Breast epithelium (tissue), 3 donors: ENCODE results near the gene CORO7.

ENCODE experiments used
- CTCF ChIP-seq, 3 donors: fragments of 450-650 bp; IDR thresholded peaks; one replicate each; pipeline ENCODE4 v1.5.1; 2016 to 2017; ENCODE audit warnings: antibody characterized with exemption in 3 of 3, mild to moderate bottlenecking in 3 of 3, moderate library complexity in 3 of 3
- POLR2A ChIP-seq: fragments of 450-650 bp; IDR thresholded peaks from one replicate; pipeline ENCODE4 v1.6.1; 2016; ENCODE audit warnings: antibody characterized with exemption, mild to moderate bottlenecking, moderate library complexity
- POLR2AphosphoS5 ChIP-seq, 3 donors: sonication (generic); formaldehyde crosslinking; IDR thresholded peaks; one replicate each; pipeline ENCODE4 v1.6.1; 2017; ENCODE audit warnings: antibody characterized with exemption in 3 of 3

- peak; percentile 91 to 94 (median 91) for TF ChIP-seq CTCF (IDR thresholded peaks at IDR 0.05)
- peak in 1 of 3 donors; percentile 37 for TF ChIP-seq POLR2AphosphoS5 (IDR thresholded peaks at IDR 0.05)
- no peak for TF ChIP-seq POLR2A
Observed at GRCh38 chr16:4330277-4330874, 86.0 kb downstream of the CORO7 start.
